HuH-7.5 (cell line): ENCODE measurements around the gene ADIPOR2.
"Not testable (repeated sequence)": the region's sequence is repeated elsewhere in the genome, so short reads cannot be mapped to it uniquely, and the experiment has no call there.

ENCODE experiments used
- DNase-seq: peaks from one replicate; pipeline ENCODE4 v3.0.0; 2011; ENCODE audit warnings: low spot score

Gene ADIPOR2

GRCh38 chr12:1705774-1706631 lies 15.1 kb downstream of the ADIPOR2 start:
- DNase-seq = no peak

DNA sequence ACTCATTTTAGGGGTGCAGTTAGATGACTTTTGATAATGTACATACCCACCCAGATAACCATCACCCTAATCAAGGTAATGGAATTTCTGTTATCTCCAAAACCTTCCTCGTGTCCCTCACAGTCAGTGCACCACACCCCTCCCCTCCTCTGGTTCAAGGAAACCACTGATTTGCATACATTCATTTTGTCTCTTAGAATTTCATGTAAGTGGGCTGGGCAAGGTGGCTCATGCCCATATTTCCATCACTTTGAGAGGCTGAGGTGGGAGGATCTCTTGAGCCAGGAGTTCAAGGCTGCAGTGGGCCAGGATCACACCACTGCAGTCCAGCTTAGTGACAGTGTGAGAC lies 15.7 kb downstream of the ADIPOR2 start:
- DNase-seq = no peak

- DNase-seq = no peak
Observed at GRCh38 chr12:1707051-1707450, 16.2 kb downstream of the ADIPOR2 start.

GRCh38 chr12:1709968-1710367 lies 19.1 kb downstream of the ADIPOR2 start:
- not testable (repeated sequence) for DNase-seq

- DNase-seq = not testable (repeated sequence)
Observed at GRCh38 chr12:1710870-1711269, 20.0 kb downstream of the ADIPOR2 start.

DNA sequence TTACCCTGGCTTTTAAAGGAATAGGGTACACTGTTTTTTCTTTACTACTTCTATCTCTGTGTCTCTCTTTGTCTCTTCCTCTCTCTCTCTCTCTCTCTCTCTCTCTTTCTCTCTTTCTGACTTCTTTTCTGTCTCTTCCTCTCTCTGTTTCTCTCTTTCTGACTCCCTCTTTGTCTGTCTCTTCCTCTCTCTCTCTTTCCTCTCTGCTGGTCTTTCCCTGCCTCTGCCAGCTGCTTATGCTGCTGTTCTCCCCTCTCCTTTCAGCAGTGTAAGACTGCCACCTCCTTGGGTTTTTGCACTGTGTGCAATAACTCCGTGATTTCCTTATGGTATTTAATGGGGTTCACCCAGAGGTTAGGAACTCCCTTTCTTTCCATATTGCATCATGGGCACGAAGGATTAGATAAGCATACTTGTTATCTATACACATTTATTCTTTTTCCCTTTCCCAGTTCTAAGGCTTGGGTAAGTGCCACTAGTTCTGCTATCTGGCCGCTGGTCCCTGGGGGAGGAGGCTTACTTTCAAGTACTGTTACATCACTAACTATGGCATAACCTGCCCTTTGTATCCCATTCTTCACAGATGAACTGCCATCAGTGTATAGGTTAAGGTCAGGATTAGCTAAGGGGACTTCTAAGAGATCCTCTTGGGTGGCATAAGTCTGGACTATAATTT lies 20.8 kb downstream of the ADIPOR2 start:
- DNase-seq = not testable (repeated sequence)

GRCh38 chr12:1712305-1712704 lies 21.4 kb downstream of the ADIPOR2 start:
- DNase-seq = not testable (repeated sequence)

DNA sequence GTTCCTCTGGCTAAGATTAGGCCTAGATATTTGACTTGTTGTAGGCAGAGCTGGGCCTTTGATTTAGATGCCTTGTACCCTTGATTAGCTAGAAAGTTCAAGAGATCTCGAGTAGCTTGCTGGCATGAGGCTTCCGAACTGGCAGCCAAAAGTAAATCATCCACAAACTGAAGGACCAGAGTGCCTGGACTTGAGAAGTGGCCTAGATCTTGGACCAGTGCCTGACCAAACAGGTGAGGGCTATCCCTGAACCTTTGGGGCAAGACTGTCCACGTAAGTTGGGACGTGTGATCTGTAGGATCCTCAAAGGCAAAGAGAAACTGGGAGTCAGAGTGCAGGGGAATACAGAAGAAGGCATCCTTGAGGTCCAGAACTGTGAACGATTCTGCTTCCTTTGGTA lies 22.0 kb downstream of the ADIPOR2 start:
- not testable (repeated sequence) for DNase-seq

DNA sequence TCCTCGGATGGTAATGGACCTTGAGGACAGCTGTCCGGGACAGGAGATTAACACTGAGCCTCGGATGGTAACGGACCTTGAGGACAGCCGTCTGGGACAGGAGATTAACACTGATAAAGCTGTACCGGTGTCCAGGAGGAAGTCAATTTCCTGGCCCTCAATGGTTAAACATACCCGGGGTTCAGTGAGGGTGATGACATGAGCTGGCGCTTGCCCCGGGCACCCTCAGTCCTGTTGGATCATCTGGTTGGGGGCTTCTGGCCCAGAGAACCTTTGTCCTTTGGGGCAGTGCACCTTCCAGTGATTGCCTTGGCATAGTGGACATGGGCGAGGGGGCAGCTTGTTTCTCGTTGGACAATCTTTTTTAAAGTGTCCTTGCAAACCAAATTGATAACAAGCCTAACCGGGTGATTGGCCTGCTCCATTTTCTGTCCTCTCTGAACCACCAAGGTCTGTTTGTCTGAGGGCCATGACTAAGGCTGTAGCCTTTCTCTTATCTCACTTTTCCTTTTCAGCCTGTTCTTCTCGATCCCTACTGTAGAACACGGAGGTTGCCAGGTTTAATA lies 23.0 kb downstream of the ADIPOR2 start:
- not testable (repeated sequence) for DNase-seq

DNA sequence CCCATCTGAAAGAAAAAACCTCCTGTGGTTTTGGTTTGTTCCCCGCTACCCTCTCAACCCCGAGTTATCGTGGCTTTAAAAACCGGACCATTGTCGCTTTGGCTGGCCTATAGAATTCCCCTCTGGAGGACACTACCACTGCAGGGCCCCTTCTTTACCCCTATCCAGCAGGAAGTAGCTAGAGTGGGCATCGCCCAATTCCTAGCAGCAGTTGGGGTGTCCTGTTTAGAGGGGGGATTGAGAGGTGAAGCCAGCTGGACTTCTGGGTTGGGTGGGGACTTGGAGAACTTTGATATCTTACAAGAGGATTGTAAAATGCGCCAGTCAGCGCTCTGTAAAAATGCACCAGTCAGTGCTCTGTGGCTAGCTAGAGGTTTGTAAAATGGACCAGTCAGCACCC lies 24.6 kb downstream of the ADIPOR2 start:
- DNase-seq = not testable (repeated sequence)

- DNase-seq = no peak
Observed at GRCh38 chr12:1716215-1716862, 25.5 kb downstream of the ADIPOR2 start.

GRCh38 chr12:1716911-1717310 lies 26.0 kb downstream of the ADIPOR2 start:
- DNase-seq = no peak

DNA sequence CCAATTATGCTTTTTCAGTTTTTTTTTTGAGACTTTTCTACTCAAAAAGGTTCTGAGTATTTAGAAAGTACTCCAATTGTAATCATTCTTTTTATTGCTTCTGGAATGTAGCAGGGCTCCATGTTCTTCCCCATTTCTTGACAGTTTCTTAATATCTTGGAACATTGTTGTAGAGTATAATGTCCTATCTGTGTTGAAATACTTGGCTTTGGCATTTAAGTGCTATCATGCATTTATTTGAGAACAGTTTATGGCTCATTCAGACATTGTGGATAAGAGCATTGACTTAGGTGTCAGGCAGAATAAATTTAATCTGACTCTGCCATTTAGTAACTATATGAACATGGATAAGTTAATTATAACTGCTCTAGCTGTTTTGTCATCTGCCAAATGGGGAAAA lies 28.3 kb downstream of the ADIPOR2 start:
- no peak for DNase-seq

GRCh38 chr12:1720494-1720893 lies 29.6 kb downstream of the ADIPOR2 start:
- no peak for DNase-seq

DNA sequence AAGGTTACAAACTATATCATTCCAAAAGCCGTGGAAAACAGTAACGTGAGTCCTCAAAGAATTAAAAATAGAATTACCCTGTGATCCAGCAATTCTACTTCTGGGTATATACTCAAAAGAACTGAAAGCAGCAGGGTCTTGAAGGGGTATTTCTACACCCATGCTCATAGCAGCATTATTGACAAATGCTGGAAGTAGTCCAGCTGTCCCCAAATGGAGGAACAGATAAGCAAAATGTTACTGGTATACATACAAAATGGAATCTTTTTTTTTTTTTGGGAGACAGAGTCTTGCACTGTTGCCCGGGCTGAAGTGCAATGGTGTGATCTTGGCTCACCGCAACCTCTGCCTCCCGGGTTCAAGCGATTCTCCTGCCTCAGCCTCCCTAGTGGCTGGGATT lies 32.9 kb downstream of the ADIPOR2 start:
- no peak for DNase-seq

GRCh38 chr12:1724250-1724649 lies 33.4 kb downstream of the ADIPOR2 start:
- no peak for DNase-seq

GRCh38 chr12:1726753-1727152 lies 35.9 kb downstream of the ADIPOR2 start:
- DNase-seq = no peak

- DNase-seq = no peak
Observed at GRCh38 chr12:1728824-1729223, 38.0 kb downstream of the ADIPOR2 start.

DNA sequence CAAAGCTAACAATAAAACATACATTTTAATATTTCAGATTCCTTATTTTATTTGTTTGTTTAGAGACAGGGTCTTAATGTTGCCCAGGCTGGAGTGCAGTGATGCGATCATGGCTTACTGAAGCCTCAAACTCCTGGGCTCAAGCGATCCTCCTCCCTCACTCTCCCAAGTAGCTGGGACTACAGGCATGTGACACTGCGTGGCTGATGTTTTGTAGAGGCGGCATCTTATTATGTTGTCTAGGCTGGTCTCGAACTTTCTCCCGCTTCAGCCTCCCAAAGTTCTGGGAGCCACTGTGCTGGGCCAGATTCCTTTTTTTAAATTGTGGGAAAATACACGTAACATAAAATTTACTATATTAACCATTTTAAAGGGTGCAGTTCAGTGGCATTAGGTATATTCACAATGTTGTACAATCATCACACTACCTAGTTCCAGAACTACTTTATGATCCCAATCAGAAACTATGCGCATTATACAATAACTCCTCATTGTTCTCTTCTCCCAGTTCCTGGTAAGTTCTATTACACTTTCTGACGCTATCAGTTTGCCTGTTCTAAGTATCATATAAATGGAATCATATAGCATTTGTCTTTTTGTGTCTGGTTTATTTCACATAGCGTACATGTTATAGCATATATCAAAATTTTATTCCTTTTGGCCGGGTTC lies 40.3 kb downstream of the ADIPOR2 start:
- DNase-seq = no peak

DNA sequence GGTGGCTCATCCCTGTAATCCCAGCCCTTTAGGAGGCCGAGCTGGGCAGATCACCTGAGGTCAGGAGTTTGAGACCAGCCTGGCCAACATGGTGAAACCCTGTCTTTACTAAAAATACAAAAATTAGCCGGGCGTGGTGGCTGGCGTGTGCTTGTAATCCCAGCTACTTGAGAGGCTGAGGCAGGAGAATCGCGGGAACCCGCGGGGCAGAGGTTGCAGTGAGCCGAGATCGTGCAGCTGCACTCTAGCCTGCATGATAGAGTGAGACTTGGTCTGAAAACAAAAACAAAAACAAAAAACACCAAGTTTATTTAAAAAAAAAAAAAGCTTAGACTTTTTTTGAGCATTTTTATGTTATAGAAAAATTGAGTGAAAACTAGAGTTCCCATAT lies 40.8 kb downstream of the ADIPOR2 start:
- DNase-seq = not testable (repeated sequence)

- DNase-seq = no peak
Observed at GRCh38 chr12:1732914-1733313, 42.0 kb downstream of the ADIPOR2 start.

GRCh38 chr12:1733712-1734111 lies 42.8 kb downstream of the ADIPOR2 start:
- not testable (repeated sequence) for DNase-seq
